ENCODE data around the gene DTX3L. TPM values are rescaled to one million over a fixed set of nuclear protein-coding genes. Genes with fewer than 3 reads are reported as not detected.
A peak's percentile ranks its signal among the peaks of the same experiment; 100 is the strongest.

The DTX3L gene
- total and polyA plus RNA-seq, 2 of the 13 experiments (the other 11 are each of a cell fraction or from before 2014, with no cell fraction given): 2.5 to 10.9 TPM

DNA sequence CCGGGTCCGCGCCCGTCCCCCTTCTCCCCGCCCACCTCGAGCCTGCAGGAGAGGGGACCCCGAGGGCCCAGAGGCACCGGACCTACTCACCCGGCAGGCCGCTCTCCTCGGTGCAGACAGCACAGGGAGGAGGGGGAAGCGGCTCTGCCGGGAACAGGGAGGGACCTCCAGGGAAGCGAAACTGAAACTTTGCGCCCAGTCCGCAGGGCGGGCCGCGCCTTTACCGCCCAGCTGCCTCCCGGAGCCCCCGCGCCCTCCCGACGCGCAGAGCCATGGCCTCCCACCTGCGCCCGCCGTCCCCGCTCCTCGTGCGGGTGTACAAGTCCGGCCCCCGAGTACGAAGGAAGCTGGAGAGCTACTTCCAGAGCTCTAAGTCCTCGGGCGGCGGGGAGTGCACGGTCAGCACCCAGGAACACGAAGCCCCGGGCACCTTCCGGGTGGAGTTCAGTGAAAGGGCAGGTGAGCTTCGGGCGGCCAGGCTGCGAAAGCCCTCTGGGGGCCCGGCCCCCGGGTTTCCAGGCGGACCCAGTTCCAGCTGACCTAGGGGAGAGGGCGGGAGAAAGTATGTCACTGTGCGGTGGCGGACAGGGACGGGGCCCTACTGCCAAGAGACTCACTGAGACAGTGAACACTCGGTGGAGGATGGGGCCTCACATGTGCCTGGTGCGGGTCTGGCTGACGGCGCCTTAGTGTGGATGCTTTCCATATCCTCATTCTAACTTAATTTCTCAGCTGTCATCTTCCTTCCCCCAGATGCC is at the start of gene DTX3L, which contains the start of gene PARP9 (continued):
- TF ChIP-seq, protein P1, sequence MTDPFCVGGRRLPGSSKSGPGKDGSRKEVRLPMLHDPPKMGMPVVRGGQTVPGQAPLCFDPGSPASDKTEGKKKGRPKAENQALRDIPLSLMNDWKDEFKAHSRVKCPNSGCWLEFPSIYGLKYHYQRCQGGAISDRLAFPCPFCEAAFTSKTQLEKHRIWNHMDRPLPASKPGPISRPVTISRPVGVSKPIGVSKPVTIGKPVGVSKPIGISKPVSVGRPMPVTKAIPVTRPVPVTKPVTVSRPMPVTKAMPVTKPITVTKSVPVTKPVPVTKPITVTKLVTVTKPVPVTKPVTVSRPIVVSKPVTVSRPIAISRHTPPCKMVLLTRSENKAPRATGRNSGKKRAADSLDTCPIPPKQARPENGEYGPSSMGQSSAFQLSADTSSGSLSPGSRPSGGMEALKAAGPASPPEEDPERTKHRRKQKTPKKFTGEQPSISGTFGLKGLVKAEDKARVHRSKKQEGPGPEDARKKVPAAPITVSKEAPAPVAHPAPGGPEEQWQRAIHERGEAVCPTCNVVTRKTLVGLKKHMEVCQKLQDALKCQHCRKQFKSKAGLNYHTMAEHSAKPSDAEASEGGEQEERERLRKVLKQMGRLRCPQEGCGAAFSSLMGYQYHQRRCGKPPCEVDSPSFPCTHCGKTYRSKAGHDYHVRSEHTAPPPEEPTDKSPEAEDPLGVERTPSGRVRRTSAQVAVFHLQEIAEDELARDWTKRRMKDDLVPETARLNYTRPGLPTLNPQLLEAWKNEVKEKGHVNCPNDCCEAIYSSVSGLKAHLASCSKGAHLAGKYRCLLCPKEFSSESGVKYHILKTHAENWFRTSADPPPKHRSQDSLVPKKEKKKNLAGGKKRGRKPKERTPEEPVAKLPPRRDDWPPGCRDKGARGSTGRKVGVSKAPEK (CRISPR knock-in tag; IDR thresholded peaks at IDR 0.05; ENCODE audit: borderline replicate concordance): no peak
- TF ChIP-seq ZNF607 (CRISPR knock-in tag; IDR thresholded peaks at IDR 0.05; ENCODE audit: borderline replicate concordance) (peak; percentile 69; the same call in 1 of the 2 replicates), CCAR2 (optimal IDR thresholded peaks at IDR 0.05; ENCODE audit: low read depth, low read length) (no peak), ZNF160 (CRISPR knock-in tag; IDR thresholded peaks at IDR 0.05) (peak; percentile 74), ASH2L (IDR thresholded peaks at IDR 0.05; ENCODE audit: insufficient read length, low read depth, low read length) (peak; percentile 99), ZNF441 (CRISPR knock-in tag; IDR thresholded peaks at IDR 0.05; ENCODE audit: borderline replicate concordance) (peak; percentile 26; the same call in 1 of the 2 replicates), TGIF2 (CRISPR knock-in tag; IDR thresholded peaks at IDR 0.05) (peak; percentile 40; the same call in 1 of the 2 replicates), AGO2 (optimal IDR thresholded peaks at IDR 0.05; ENCODE audit: low read depth, low read length) (peak; percentile 38), MLLT10 (CRISPR knock-in tag; IDR thresholded peaks at IDR 0.05) (no peak), RBAK (CRISPR knock-in tag; IDR thresholded peaks at IDR 0.05) (no peak), SMAD1 (CRISPR knock-in tag; IDR thresholded peaks at IDR 0.05; ENCODE audit: borderline replicate concordance, low read depth) (peak; percentile 71), ZNF3 (CRISPR knock-in tag; IDR thresholded peaks at IDR 0.05) (no peak), SIX1 (CRISPR knock-in tag; IDR thresholded peaks at IDR 0.05; ENCODE audit: borderline replicate concordance) (no peak), ZNF737 (CRISPR knock-in tag; IDR thresholded peaks at IDR 0.05; ENCODE audit: borderline replicate concordance) (peak; percentile 78; the same call in 1 of the 2 replicates), GATA4 (IDR thresholded peaks at IDR 0.05; ENCODE audit: borderline replicate concordance, low read depth) (0 out of 2 replicates have a peak, but pooled peaks have one; percentile 32)
- TF ChIP-seq, protein P2, sequence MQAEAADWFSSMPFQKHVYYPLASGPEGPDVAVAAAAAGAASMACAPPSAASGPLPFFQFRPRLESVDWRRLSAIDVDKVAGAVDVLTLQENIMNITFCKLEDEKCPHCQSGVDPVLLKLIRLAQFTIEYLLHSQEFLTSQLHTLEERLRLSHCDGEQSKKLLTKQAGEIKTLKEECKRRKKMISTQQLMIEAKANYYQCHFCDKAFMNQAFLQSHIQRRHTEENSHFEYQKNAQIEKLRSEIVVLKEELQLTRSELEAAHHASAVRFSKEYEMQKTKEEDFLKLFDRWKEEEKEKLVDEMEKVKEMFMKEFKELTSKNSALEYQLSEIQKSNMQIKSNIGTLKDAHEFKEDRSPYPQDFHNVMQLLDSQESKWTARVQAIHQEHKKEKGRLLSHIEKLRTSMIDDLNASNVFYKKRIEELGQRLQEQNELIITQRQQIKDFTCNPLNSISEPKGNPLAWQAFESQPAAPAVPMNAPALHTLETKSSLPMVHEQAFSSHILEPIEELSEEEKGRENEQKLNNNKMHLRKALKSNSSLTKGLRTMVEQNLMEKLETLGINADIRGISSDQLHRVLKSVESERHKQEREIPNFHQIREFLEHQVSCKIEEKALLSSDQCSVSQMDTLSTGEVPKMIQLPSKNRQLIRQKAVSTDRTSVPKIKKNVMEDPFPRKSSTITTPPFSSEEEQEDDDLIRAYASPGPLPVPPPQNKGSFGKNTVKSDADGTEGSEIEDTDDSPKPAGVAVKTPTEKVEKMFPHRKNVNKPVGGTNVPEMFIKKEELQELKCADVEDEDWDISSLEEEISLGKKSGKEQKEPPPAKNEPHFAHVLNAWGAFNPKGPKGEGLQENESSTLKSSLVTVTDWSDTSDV (CRISPR knock-in tag; IDR thresholded peaks at IDR 0.05): peak; percentile 57; the same call in 1 of the 2 replicates
- TF ChIP-seq, protein P3, sequence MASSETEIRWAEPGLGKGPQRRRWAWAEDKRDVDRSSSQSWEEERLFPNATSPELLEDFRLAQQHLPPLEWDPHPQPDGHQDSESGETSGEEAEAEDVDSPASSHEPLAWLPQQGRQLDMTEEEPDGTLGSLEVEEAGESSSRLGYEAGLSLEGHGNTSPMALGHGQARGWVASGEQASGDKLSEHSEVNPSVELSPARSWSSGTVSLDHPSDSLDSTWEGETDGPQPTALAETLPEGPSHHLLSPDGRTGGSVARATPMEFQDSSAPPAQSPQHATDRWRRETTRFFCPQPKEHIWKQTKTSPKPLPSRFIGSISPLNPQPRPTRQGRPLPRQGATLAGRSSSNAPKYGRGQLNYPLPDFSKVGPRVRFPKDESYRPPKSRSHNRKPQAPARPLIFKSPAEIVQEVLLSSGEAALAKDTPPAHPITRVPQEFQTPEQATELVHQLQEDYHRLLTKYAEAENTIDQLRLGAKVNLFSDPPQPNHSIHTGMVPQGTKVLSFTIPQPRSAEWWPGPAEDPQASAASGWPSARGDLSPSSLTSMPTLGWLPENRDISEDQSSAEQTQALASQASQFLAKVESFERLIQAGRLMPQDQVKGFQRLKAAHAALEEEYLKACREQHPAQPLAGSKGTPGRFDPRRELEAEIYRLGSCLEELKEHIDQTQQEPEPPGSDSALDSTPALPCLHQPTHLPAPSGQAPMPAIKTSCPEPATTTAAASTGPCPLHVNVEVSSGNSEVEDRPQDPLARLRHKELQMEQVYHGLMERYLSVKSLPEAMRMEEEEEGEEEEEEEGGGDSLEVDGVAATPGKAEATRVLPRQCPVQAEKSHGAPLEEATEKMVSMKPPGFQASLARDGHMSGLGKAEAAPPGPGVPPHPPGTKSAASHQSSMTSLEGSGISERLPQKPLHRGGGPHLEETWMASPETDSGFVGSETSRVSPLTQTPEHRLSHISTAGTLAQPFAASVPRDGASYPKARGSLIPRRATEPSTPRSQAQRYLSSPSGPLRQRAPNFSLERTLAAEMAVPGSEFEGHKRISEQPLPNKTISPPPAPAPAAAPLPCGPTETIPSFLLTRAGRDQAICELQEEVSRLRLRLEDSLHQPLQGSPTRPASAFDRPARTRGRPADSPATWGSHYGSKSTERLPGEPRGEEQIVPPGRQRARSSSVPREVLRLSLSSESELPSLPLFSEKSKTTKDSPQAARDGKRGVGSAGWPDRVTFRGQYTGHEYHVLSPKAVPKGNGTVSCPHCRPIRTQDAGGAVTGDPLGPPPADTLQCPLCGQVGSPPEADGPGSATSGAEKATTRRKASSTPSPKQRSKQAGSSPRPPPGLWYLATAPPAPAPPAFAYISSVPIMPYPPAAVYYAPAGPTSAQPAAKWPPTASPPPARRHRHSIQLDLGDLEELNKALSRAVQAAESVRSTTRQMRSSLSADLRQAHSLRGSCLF (CRISPR knock-in tag; IDR thresholded peaks at IDR 0.05; ENCODE audit: borderline replicate concordance): 0 out of 2 replicates have a peak, but pooled peaks have one; percentile 27
- TF ChIP-seq, protein P4, sequence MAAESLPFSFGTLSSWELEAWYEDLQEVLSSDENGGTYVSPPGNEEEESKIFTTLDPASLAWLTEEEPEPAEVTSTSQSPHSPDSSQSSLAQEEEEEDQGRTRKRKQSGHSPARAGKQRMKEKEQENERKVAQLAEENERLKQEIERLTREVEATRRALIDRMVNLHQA (CRISPR knock-in tag; IDR thresholded peaks at IDR 0.05): no peak

Measured in HepG2 (cell line).